NCI-H446 (cell line): Measurements from ENCODE around the gene SLC35D2.

Source experiments
- DNase-seq, 2 experiments: peaks; one replicate each; lab custom pipeline; 2025; lab: John Stamatoyannopoulos, UW

SLC35D2 gene

DNA sequence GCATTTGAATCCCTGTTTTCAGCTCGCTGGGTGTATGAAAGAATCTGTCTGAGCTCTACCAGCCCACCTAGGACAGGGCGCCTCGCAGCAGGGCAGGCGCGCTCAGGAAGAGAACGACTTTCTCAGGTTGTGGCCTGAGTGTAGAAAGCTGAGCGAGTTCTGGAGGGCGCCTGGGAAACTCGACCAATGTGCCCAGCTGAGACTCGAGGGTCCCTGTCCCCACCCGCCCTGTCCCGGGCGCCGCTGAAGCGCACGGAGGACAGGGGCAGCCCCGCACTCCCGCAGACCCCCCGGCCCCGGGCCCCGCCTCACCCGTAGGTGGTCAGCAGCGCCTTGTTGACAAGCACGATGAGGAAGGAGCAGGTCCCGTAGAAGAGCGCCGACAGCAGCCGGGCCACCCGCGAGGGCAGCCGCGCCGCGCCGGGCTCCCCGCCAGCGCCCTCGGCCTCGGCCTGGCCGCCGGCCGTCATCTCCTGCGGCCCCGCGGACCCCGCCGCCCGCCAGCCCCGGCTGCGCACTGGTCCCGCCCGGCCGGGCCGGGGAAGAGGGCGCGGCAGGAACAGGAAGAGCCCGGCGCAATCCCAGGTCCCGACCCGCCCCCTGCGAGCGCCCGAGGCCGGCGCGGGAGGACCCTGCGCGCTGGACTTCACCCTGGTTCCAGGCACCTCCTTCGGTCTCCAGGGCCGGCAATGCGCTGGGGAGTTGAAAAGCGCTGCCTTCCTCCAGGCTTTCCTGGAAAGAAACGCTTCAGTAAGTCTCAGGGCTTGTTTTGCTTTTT, at the start of gene SLC35D2:
Gene SLC35D2, minus strand, starts transcription at position 547 of the 778 bp plus-strand sequence. Its CDS starts 77 bp downstream, at position 470.
- no peak for DNase-seq

- DNase-seq: no peak
Measured at GRCh38 chr9:96430377-96430776, 46.9 kb upstream of the SLC35D2 start.

GRCh38 chr9:96429732-96430131, 46.2 kb upstream of the SLC35D2 start:
- no peak for DNase-seq

DNA sequence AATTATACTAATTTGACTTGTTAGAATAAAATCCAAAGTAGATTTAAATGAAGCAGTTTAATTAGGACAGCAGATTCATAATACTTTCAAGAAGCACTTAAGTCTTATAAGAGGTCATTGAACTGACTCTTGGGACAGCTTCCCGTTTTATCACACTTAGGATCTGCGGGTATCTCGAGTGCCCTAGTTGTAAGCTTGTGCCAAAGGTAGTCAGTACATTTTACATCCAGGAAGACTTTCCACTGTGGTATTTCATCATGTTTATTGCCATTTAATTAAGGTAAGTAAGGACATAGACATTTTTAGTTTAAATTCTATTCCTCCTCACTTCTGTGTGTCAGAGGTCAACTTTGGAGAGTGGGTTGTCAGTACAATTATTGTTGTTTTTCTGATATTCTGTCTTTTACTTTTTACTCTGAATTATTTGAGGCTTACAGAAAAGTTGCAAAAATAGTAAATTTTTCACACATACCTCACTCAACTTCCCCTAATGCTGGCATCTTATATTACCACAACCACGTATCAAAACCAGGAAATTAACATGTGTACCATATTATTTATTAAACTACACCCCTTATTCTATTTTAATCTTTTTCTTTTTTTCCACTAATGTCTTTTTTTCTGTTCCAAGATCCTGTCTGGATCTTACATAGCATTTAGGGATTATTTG, 42.1 kb upstream of the SLC35D2 start:
- no peak for DNase-seq

GRCh38 chr9:96423985-96424336, 40.5 kb upstream of the SLC35D2 start:
- DNase-seq: no peak

DNA sequence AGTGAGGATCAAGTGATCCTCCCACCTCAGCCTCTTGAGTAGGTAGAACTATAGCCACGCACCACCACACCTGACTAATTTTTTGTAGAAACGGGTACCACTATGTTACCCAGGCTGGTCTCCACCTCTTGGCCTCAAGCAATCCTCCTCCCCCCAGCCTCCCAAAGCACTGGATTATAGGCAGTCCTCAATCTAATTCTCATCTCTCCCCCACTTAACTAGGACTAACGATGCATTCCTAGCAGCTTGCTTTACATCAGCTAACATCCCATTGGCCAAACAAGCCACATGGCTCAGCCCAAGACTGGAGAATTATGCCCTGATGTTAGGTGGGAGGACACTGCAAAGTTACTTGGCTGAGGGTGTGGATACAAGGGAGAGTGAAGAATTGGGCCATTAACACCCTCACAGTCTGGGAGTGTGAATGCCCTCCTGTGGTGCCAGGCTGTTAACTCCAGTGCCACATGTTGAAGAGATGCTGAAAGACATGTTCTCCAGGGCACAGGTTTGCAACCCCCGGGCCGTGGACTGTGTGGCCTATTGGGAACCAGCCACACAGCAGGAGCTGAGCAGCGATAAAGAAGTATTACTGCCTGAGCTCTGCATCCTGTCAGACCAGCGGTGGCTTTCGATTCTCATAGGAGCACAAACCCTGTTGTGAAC, 39.9 kb upstream of the SLC35D2 start:
- DNase-seq: peak in 1 of 2 experiments; percentile 14

GRCh38 chr9:96420468-96421219, 37.1 kb upstream of the SLC35D2 start:
- peak; percentile 26 to 75 for DNase-seq

DNA sequence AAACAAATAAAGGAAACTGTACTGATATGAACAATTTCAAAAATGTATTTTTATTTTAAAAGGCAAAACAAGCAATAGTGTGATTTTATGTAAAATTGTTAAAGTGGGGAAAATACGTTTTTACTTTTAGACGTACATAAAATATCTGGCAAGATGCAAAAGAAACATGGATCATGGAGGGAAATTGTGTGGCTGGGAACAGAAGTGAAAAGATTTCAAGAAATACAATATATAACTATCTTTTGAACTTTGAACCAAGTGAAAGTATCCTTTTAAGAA, 36.1 kb upstream of the SLC35D2 start:
- DNase-seq: no peak

- peak; percentile 31 to 71 for DNase-seq
Measured at GRCh38 chr9:96418920-96419690, 35.6 kb upstream of the SLC35D2 start.

DNA sequence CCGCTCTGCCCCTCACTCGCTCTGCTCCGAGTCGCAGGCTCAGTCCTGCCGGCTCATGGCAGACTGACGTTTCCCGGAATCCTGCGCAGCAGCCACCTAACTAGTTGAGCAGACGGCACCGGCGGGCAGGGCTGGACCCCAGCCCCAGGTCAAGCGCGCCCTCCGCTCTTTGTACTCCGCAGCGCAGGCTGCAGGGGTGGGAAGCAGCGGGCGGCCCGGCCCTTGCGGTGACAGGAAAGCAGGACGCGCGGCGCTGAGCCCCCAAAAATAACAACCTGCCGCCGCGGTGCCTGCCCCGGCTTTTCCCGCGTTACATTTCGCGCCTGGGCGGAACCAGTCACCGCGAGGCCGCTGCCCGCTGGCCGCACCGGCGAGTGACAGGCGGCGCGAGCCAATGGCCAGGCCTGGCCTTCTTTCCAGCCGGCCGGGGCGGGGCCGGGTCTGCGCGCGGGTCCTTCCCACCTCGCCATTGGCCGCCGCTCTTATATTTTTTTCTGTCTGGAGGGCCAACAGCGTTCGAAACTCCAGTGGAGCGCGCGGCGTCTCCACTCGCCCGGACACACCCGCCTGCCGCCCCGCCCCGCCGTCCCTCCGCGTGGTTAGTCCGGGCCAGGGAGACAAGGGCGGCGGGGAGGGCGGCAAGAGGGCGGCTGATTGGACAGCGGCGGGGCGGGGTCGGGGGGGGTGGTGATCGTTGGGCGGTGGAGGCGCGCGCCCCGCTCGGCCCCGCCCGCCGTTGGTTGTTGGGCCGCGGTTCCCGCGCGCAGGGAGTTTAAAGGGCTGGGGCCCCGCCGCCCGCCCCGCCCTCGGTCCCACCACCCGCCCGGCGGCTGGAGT, 34.8 kb upstream of the SLC35D2 start, which contains the start of gene ZNF367:
Gene ZNF367, minus strand, starts transcription at position 288 of the 837 bp plus-strand sequence. CDS start 338 bp downstream, outside the sequence.
- peak; percentile 88 to 95 for DNase-seq

DNA sequence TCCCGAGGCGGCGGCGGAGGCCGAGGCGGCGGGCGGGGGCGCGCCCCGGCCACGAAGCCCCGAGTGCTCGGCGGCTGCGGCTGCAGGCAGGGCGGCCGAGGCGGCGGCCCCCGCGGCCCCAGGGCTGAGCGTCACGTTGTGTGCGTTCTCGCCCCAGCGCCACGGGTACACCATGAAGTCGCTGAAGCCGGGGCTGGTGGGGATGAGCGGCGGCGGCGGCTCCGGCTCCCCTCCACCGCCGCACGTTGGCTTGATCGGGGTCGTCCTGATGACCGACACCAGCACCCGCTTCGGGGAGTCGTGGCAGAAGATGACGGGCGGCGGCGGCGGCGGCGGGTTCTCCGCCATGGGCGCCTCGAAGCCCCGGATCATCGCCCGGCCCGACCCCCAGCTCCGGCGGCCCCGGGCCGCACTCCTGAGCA, 34.2 kb upstream of the SLC35D2 start:
- peak in 1 of 2 experiments; percentile 28 for DNase-seq

- DNase-seq: peak; percentile 22 to 71
Measured at GRCh38 chr9:96417051-96417586, 33.6 kb upstream of the SLC35D2 start.

GRCh38 chr9:96413302-96414221, 30.1 kb upstream of the SLC35D2 start:
- no peak for DNase-seq

GRCh38 chr9:96412174-96412913, 28.8 kb upstream of the SLC35D2 start:
- DNase-seq: no peak

DNA sequence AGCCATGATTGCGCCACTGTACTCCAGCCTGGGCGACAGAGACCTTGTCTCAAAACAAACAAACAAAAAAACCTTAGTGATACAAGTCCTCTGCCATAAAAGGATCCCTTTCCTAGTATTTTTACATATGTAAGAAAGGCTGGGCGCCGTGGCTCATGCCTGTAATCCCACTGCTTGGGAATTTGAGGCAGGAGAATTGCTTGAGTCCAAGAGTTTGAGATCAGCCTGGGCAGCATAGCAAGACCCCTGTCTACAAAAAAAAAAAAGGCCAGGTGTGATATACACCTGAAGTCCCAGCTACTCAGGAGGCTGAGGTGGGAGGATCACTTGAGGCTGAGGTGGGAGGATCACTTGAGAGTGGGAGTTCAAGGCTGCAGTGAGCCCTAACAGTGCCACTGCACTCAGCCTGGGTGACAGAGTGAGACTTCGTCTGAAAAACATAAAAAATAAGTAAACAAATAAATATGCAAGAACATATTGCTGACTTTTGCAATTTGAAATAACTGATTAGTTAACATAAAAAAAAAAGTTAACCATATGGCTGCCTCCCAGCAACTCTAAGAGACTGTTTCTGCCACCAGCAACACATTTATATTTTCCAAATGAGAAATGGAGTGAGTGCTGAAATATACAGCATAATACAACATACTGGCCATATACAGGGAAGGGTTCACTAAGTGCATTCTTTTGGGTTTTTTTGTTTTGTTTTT, 27.8 kb upstream of the SLC35D2 start:
- no peak for DNase-seq

DNA sequence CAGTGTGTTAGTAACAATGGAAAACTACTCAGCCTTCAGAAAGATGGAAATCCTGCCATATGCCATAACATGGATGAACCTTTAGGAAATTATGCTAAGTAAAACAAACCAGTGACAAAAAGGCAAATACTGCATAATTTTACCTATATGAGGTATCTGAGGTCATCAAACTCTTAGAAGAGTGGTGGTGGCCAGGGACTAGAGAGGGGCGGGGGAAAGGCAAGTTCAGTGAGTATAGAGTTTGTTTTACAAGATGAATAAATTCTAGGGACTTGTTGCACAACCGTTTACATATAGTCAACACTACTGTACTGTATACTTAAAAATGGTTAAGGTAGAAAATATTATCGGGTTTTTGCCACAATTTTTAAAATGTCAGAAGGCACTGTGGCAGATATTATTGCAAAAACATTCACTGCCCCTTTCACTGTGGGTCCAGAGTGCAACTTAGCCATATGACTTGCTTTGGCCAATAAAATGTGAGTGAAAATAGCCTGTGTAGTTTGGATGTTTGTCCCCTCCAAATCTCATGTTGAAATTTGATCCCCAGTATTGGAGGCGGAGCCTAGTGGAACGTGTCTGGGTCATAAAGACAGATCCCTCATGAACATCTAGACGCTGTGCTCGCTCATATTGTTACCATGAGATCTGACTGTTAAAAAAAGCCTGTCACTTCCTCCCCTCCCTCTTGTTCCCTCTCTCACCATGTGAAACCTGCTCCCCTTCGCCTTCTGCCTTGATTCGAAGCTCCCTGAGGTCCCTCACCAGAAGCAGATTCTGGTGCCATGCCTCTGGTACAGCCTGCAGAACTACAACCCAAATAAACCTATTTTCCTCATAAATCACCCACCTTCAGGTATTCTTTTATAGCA, 25.1 kb upstream of the SLC35D2 start:
- no peak for DNase-seq
